SU-DHL-6 (cell line): Measurements from ENCODE around the gene CHST15.

Experiments
- H2AFZ ChIP-seq: fragments of 200-600 bp; sonication (generic); 2 replicates; pipeline ENCODE4 v1.6.1; 2014; ENCODE audit warnings: low read depth, mild to moderate bottlenecking, moderate library complexity, mixed read lengths, antibody characterized with exemption, low read length; ENCODE audit not compliant: severe bottlenecking
- H3F3A ChIP-seq: fragments of 200-600 bp; shearing (Covaris generic); 2 replicates; pipeline ENCODE4 v1.6.0; 2016; ENCODE audit warnings: antibody characterized with exemption, mild to moderate bottlenecking; ENCODE audit not compliant: insufficient read depth
- H3K27ac ChIP-seq: fragments of 200-600 bp; sonication (generic); 2 replicates; pipeline ENCODE4 v1.5.1; 2016; ENCODE audit warnings: low read depth, mild to moderate bottlenecking, low read length, moderate library complexity, mixed read lengths
- H3K27me3 ChIP-seq: fragments of 200-600 bp; sonication (generic), shearing (Covaris generic); 2 replicates; pipeline ENCODE4 v1.6.0; 2014; ENCODE audit warnings: mild to moderate bottlenecking, low read length
- H3K36me3 ChIP-seq: fragments of 200-600 bp; sonication (generic); 2 replicates; pipeline ENCODE4 v1.6.1; 2014; ENCODE audit warnings: mild to moderate bottlenecking, low read length, mixed read lengths
- H3K4me2 ChIP-seq: fragments of 300-600, 200-600 bp; shearing (Covaris generic), sonication (generic); 2 replicates; pipeline ENCODE4 v1.6.0; 2014; ENCODE audit warnings: low read length, low read depth, mild to moderate bottlenecking; ENCODE audit not compliant: poor library complexity, severe bottlenecking
- H3K4me3 ChIP-seq: fragments of 200-600 bp; sonication (generic); 2 replicates; pipeline ENCODE4 v1.5.1; 2014; ENCODE audit warnings: antibody characterized with exemption, low read length, mild to moderate bottlenecking, mixed read lengths; ENCODE audit not compliant: insufficient read depth, poor library complexity, severe bottlenecking
- H3K79me2 ChIP-seq: fragments of 200-600 bp; sonication (generic); 2 replicates; pipeline ENCODE4 v1.6.1; 2014; ENCODE audit warnings: mild to moderate bottlenecking, low read length, moderate library complexity; ENCODE audit not compliant: insufficient read depth
- H3K9ac ChIP-seq: fragments of 200-600 bp; sonication (generic); 2 replicates; pipeline ENCODE4 v1.7.0; 2014; ENCODE audit warnings: mild to moderate bottlenecking, low read length
- H3K9me2 ChIP-seq: fragments of 200-600 bp; sonication (generic); replicated peaks from 2 replicates; pipeline ENCODE4 v1.6.1; 2014; ENCODE audit warnings: low read length; ENCODE audit not compliant: insufficient read depth
- H3K9me3 ChIP-seq: fragments of 200-600 bp; sonication (generic); 2 replicates; pipeline ENCODE4 v1.6.1; 2014; ENCODE audit warnings: low read length, mixed read lengths; ENCODE audit not compliant: insufficient read depth
- H4K20me1 ChIP-seq: fragments of 200-600 bp; sonication (generic); 2 replicates; pipeline ENCODE4 v1.6.1; 2014; ENCODE audit warnings: low read depth, mild to moderate bottlenecking, antibody characterized with exemption, low read length, moderate library complexity, mixed read lengths
- EZH2phosphoT487 ChIP-seq: fragments of 200-600 bp; sonication (generic), shearing (Covaris generic); conservative IDR thresholded peaks from 2 replicates; pipeline ENCODE4 v1.6.1; 2018; ENCODE audit warnings: mild to moderate bottlenecking, antibody characterized with exemption, low read length, moderate library complexity, mixed read lengths
- TF ChIP-seq, protein P1 (sequence below): fragments of 200-600 bp; sonication (generic); IDR thresholded peaks from one replicate; pipeline ENCODE4 v1.5.1; 2017; ENCODE audit warnings: antibody characterized with exemption, mild to moderate bottlenecking, low read length, moderate library complexity; ENCODE audit not compliant: insufficient read depth, poor library complexity, severe bottlenecking

The CHST15 gene

DNA sequence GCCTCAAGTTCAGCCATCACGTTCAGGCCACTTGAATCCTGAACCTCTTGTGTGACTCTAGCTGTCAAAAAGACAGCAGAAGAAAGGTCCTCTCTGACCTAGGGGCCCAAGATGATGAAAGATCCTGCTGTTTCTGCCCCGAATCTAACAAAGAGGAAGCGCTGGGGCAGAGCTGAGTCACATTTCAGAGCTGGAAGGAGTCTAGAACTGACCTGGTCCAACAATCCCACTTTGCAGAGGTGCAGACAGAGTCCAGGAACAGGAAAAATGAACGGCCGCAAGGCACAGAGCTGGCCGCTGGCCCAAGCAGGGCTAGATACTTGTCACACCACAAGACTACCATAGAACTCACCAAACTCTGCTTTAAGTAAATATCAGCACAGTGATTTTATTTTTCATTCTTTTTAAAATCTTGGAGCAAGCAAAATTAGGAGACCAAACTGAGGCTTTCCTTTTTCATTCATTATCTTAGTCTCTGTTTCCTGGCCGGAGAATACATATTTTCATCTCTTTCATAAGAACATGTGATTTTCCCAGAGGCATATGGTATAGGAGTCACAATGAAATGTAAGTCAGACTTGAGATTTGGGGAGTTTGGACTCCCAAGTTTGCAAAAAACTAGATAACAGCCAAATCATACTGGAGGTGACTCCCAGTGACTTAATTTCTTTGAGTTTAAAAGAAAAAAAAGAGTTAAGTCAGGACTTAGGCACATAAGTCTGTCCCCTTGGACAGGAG is 52.8 kb downstream of the CHST15 start:
- Histone ChIP-seq H3K27ac (no peak overlapping the region), H3K9me3 (no peaks in the 10 kb centered on the region), H3K4me3 (no peak overlapping the region), H3K36me3 (no peaks in the 10 kb centered on the region), H3K79me2 (no peaks in the 10 kb centered on the region), H3F3A (peaks cover 9% of the 10 kb centered on the region; the same call in 1 of the 2 replicates), H2AFZ (no peak overlapping the region), H4K20me1 (no peaks in the 10 kb centered on the region), H3K27me3 (no peaks in the 10 kb centered on the region), H3K9me2 (no peaks in the 10 kb centered on the region), H3K9ac (no peak overlapping the region), H3K4me2 (no peak overlapping the region)
- no peak for TF ChIP-seq EZH2phosphoT487
- TF ChIP-seq, protein P1, sequence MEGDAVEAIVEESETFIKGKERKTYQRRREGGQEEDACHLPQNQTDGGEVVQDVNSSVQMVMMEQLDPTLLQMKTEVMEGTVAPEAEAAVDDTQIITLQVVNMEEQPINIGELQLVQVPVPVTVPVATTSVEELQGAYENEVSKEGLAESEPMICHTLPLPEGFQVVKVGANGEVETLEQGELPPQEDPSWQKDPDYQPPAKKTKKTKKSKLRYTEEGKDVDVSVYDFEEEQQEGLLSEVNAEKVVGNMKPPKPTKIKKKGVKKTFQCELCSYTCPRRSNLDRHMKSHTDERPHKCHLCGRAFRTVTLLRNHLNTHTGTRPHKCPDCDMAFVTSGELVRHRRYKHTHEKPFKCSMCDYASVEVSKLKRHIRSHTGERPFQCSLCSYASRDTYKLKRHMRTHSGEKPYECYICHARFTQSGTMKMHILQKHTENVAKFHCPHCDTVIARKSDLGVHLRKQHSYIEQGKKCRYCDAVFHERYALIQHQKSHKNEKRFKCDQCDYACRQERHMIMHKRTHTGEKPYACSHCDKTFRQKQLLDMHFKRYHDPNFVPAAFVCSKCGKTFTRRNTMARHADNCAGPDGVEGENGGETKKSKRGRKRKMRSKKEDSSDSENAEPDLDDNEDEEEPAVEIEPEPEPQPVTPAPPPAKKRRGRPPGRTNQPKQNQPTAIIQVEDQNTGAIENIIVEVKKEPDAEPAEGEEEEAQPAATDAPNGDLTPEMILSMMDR = no peak

DNA sequence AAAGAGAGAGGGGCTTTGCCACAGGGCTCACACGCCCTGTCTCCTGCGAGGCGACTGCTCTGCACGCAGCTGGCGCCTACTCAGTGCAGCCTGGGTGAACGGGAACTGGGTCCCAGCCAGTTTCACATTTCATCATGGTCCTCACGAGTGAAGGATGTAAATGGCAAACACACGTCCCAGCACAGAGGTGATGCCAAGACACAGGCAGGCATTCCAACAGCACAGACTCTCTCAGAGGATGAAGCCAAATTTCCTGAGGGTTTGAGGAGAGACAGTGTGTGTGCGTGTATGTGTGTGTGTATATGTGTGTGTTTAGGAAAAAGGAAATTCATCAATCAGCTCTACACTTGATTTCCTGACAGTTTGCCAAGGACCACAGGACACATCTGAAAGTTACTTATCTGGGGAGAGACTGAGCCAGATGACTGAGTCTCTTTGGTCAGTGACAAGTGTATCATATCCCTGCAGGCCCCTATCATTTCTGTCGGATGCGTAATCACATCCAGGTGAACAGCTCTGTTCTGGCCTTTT is 53.9 kb downstream of the CHST15 start:
- no peaks in the 10 kb centered on the region for H3K9me2 ChIP-seq
- H3K27ac ChIP-seq = no peak overlapping the region
- no peaks in the 10 kb centered on the region for H3K9me3 ChIP-seq
- H3K9ac ChIP-seq = no peak overlapping the region
- no peak overlapping the region for H3K4me2 ChIP-seq
- no peak overlapping the region for H2AFZ ChIP-seq
- H3K79me2 ChIP-seq = no peaks in the 10 kb centered on the region
- H3F3A ChIP-seq = peaks cover 9% of the 10 kb centered on the region; the same call in 1 of the 2 replicates
- H3K27me3 ChIP-seq = no peaks in the 10 kb centered on the region
- no peak overlapping the region for H3K4me3 ChIP-seq
- H4K20me1 ChIP-seq = no peaks in the 10 kb centered on the region
- no peaks in the 10 kb centered on the region for H3K36me3 ChIP-seq
- TF ChIP-seq, protein P1 = no peak
- TF ChIP-seq EZH2phosphoT487 = no peak

DNA sequence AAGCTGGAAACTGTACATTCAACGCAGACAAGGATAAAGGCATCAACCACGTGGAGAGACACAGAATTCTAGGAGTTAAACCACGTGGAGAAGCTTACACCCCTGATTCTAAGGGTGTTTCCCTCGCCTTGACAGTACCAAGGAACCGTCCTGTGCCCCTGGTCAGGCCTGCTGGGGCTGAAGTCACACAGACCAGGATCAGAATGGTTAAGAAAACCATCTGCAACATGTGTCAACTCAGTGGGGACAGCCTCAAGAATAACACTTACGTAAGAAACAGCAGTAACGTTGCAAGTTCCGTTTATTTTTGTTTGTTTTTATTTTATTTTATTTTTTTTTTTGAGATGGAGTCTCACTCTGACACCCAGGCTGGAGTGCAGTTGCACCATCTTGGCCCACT is 55.6 kb downstream of the CHST15 start:
- no peaks in the 10 kb centered on the region for H3K9me2 ChIP-seq
- no peaks in the 10 kb centered on the region for H3K79me2 ChIP-seq
- H3K4me3 ChIP-seq = no peak overlapping the region
- H3K9ac ChIP-seq = no peak overlapping the region
- H3F3A ChIP-seq = peaks cover 9% of the 10 kb centered on the region; the same call in 1 of the 2 replicates
- no peak overlapping the region for H3K27ac ChIP-seq
- H3K27me3 ChIP-seq = no peaks in the 10 kb centered on the region
- H4K20me1 ChIP-seq = no peaks in the 10 kb centered on the region
- no peak for TF ChIP-seq EZH2phosphoT487
- TF ChIP-seq, protein P1 = no peak
- no peak overlapping the region for H2AFZ ChIP-seq
- no peaks in the 10 kb centered on the region for H3K36me3 ChIP-seq
- H3K4me2 ChIP-seq = no peak overlapping the region
- no peaks in the 10 kb centered on the region for H3K9me3 ChIP-seq
